K562 (cell line): Measurements from ENCODE around the gene JMY. TPM values are rescaled to one million over a fixed set of nuclear protein-coding genes. Genes with fewer than 3 reads are reported as not detected.

ENCODE experiments used
- ATF4 ChIP-seq: fragments of 450-650 bp; formaldehyde crosslinking; IDR thresholded peaks from 2 replicates; pipeline ENCODE4 v1.4.0; 2022; ENCODE audit warnings: mild to moderate bottlenecking, moderate library complexity
- CEBPB ChIP-seq: fragments of 450-650 bp; IDR thresholded peaks from 2 replicates; pipeline ENCODE4 v1.6.1; 2016; ENCODE audit warnings: missing genetic modification characterization, missing compliant biosample characterization
- CEBPG ChIP-seq, 3 experiments: fragments of 200-800 bp in 1 of 3; sonication (Bioruptor generic) in 1 of 3; sonication (generic) in 1 of 3; formaldehyde crosslinking in 1 of 3; IDR thresholded peaks in 2 of 3; conservative IDR thresholded peaks in 1 of 3; 2 replicates each; pipeline versions ENCODE4 v1.6.1 to v1.8.0; 2016 to 2022; ENCODE audit warnings: missing compliant biosample characterization in 2 of 3, missing genetic modification characterization in 2 of 3, mild to moderate bottlenecking in 1 of 3, missing genetic modification reagents in 1 of 3
- CSDE1 ChIP-seq, 2 experiments: fragments of 450-650 bp; IDR thresholded peaks; 2 replicates each; pipeline ENCODE4 v1.6.1; 2016; ENCODE audit warnings: mild to moderate bottlenecking in 1 of 2
- ELF4 ChIP-seq: fragments of 450-650 bp; formaldehyde crosslinking; IDR thresholded peaks from 2 replicates; pipeline ENCODE4 v1.4.0; 2022; ENCODE audit warnings: missing genetic modification characterization
- FOSL1 ChIP-seq: fragments of 200-800 bp; sonication (Bioruptor generic); conservative IDR thresholded peaks from 2 replicates; pipeline ENCODE4 v1.6.1; 2016; ENCODE audit warnings: missing genetic modification characterization, missing compliant biosample characterization
- FOXA3 ChIP-seq, 2 experiments: fragments of 450-650 bp in 1 of 2; sonication (generic) in 1 of 2; formaldehyde crosslinking; IDR thresholded peaks in 1 of 2; conservative IDR thresholded peaks in 1 of 2; 2 replicates each; pipeline versions ENCODE4 v1.4.0 to v1.8.0; 2020 to 2022; ENCODE audit warnings: mild to moderate bottlenecking in 2 of 2, missing genetic modification reagents in 1 of 2
- FOXM1 ChIP-seq, 2 experiments: fragments of 450-650 bp in 1 of 2; sonication (generic) in 1 of 2; formaldehyde crosslinking in 1 of 2; IDR thresholded peaks; 2 replicates each; pipeline versions ENCODE4 v1.6.1 to v1.9.0; 2017 to 2022; ENCODE audit warnings: low read depth in 2 of 2, mild to moderate bottlenecking in 2 of 2, missing genetic modification reagents in 1 of 2, moderate library complexity in 1 of 2
- MCM3 ChIP-seq: fragments of 450-650 bp; IDR thresholded peaks from 2 replicates; pipeline ENCODE4 v1.6.1; 2016
- MYC ChIP-seq, 2 experiments: fragments of 250-450 bp in 1 of 2; sonication (Bioruptor Pico) in 1 of 2; IDR thresholded peaks; 2 replicates each; pipeline versions ENCODE4 v1.5.1 to v1.6.1; 2012 to 2021; ENCODE audit warnings: low read depth in 2 of 2, borderline replicate concordance in 1 of 2, improper control_type of control experiment in 1 of 2, low read length in 1 of 2, mild to moderate bottlenecking in 1 of 2, moderate library complexity in 1 of 2
- NCOA1 ChIP-seq: fragments of 450-650 bp; IDR thresholded peaks from 2 replicates; pipeline ENCODE4 v1.6.1; 2016; ENCODE audit warnings: low read depth
- NONO ChIP-seq, 2 experiments: fragments of 200-400 bp in 1 of 2; fragments of 450-650 bp in 1 of 2; formaldehyde crosslinking in 1 of 2; IDR thresholded peaks; 2 replicates each; pipeline ENCODE4 v1.6.1; 2017; ENCODE audit warnings: low read depth in 2 of 2, mild to moderate bottlenecking in 2 of 2, moderate library complexity in 2 of 2, low read length in 1 of 2
- SREBF1 ChIP-seq: fragments of 150-350 bp; IDR thresholded peaks from 2 replicates; pipeline ENCODE4 v1.6.1; 2014; ENCODE audit warnings: antibody characterized with exemption, low read depth, low read length, borderline replicate concordance
- TEAD2 ChIP-seq: fragments of 450-650 bp; IDR thresholded peaks from 2 replicates; pipeline ENCODE4 v1.6.1; 2016; ENCODE audit warnings: missing genetic modification characterization, control low read depth, missing compliant biosample characterization
- U2AF2 ChIP-seq: fragments of 200-400 bp; formaldehyde crosslinking; optimal IDR thresholded peaks from 2 replicates; pipeline ENCODE3; 2017; ENCODE audit warnings: low read depth, mild to moderate bottlenecking, low read length
- ZNF175 ChIP-seq: fragments of 200-800 bp; sonication (Bioruptor generic); IDR thresholded peaks from 2 replicates; pipeline ENCODE4 v1.6.1; 2016; ENCODE audit warnings: low read depth, mild to moderate bottlenecking, missing genetic modification characterization, missing compliant biosample characterization
- ZNF586 ChIP-seq: fragments of 450-650 bp; formaldehyde crosslinking; conservative IDR thresholded peaks from 2 replicates; pipeline ENCODE4 v1.4.0; 2020; ENCODE audit warnings: mild to moderate bottlenecking, moderate library complexity
- ZNF592 ChIP-seq: fragments of 450-650 bp; IDR thresholded peaks from 2 replicates; pipeline ENCODE4 v1.6.1; 2017; ENCODE audit warnings: antibody characterized with exemption, mild to moderate bottlenecking
- ZNF740 ChIP-seq, 3 experiments: fragments of 200-800 bp in 1 of 3; sonication (Bioruptor generic) in 1 of 3; sonication (generic) in 1 of 3; formaldehyde crosslinking in 1 of 3; IDR thresholded peaks; 2 replicates each; pipeline versions ENCODE4 v1.6.1 to v1.8.0; 2016 to 2022; ENCODE audit warnings: mild to moderate bottlenecking in 2 of 3, missing compliant biosample characterization in 2 of 3, missing genetic modification characterization in 2 of 3, missing genetic modification reagents in 1 of 3
- polyA plus RNA-seq, 8 experiments: library from polyadenylated mRNA; depleted of rRNA in 4 of 8; stranded (reverse) in 5 of 8; unstranded in 3 of 8; fragments of >200 nt; fragmentation: Nextera tagmentation in 2 of 8; fragmentation: Illumina TruSeq in 1 of 8; extraction: Ambion mirVana in 2 of 8; extraction: Trizol in 1 of 8; gene quantifications; 2 replicates each; pipeline versions ENCODE4 v1.2.1 to v1.2.3, GENCODE V29; 2011 to 2014; ENCODE audit warnings: inconsistent platforms in 1 of 8, missing spikeins in 1 of 8
- total RNA-seq, 7 experiments: library from RNA; depleted of rRNA in 6 of 7; stranded (reverse); fragments of >200 nt in 6 of 7; fragmentation: Illumina TruSeq in 2 of 7; extraction: Trizol in 2 of 7; gene quantifications; 2 replicates each; pipeline versions ENCODE4 v1.2.1 to v1.2.3, GENCODE V29; 2011 to 2021; ENCODE audit warnings: low replicate concordance in 1 of 7

The JMY gene
- total and polyA plus RNA-seq, 9 of the 15 experiments (the other 6 are each of a cell fraction or from before 2014, with no cell fraction given), result 1.1 to 5.5 (median 3.7) TPM

GRCh38 chr5:79235261-79235633, 684 bp upstream of the JMY start (continued):
- peak; percentile 92 for TF ChIP-seq ATF4 (CRISPR knock-in tag)
- peak; percentile 93 for TF ChIP-seq CEBPG (CRISPR knock-in tag; IDR thresholded peaks at IDR 0.05)
- TF ChIP-seq CEBPG (tag; conservative IDR thresholded peaks at IDR 0.05 in 1 of 2, IDR thresholded peaks at IDR 0.05 in 1 of 2), result peak; percentile 95 to 99
- no peak for TF ChIP-seq SREBF1
- no peak for TF ChIP-seq ELF4
- TF ChIP-seq ZNF592, result 0 out of 2 replicates have a peak, but pooled peaks have one; percentile 21
- TF ChIP-seq CEBPB (tag), result peak; percentile 78
- no peak for TF ChIP-seq MCM3
- peak in 1 of 2 experiments; percentile 51; a peak in 1 of 4 replicates for TF ChIP-seq FOXA3 (CRISPR knock-in tag; conservative IDR thresholded peaks at IDR 0.05 in 1 of 2, IDR thresholded peaks at IDR 0.05 in 1 of 2)
- TF ChIP-seq FOSL1, result no peak
- 0 out of 2 replicates have a peak, but pooled peaks have one; percentile 10 for TF ChIP-seq NCOA1
- TF ChIP-seq ZNF740 (CRISPR knock-in tag; IDR thresholded peaks at IDR 0.05), result no peak
- no peak for TF ChIP-seq ZNF740 (tag; IDR thresholded peaks at IDR 0.05)
- peak; percentile 73 for TF ChIP-seq MYC (IDR thresholded peaks at IDR 0.05; ENCODE audit: low read depth, low read length)
- no peak for TF ChIP-seq MYC (CRISPR knock-in tag; IDR thresholded peaks at IDR 0.05; ENCODE audit: borderline replicate concordance, low read depth)
- no peak for TF ChIP-seq U2AF2
- TF ChIP-seq FOXM1 (IDR thresholded peaks at IDR 0.05; ENCODE audit: low read depth), result 0 out of 2 replicates have a peak, but pooled peaks have one; percentile 33
- no peak for TF ChIP-seq FOXM1 (CRISPR knock-in tag; IDR thresholded peaks at IDR 0.05; ENCODE audit: low read depth)
- no peak for TF ChIP-seq TEAD2 (tag)
- TF ChIP-seq ZNF175 (CRISPR knock-in tag), result 0 out of 2 replicates have a peak, but pooled peaks have one; percentile 23
- 0 out of 2 replicates have a peak, but pooled peaks have one; percentile 18 for TF ChIP-seq ZNF586 (CRISPR knock-in tag)
- TF ChIP-seq CSDE1 (IDR thresholded peaks at IDR 0.05), result no peak
- no peak for TF ChIP-seq NONO (IDR thresholded peaks at IDR 0.05; ENCODE audit: low read depth in 2 of 2, low read length in 1 of 2)
